Tibial nerve (tissue), 4 donors: ENCODE measurements around the gene PLK2.

ENCODE experiments used
- EP300 ChIP-seq, 2 donors: sonication (generic); formaldehyde crosslinking; IDR thresholded peaks; one replicate each; pipeline ENCODE4 v1.6.1; 2017; ENCODE audit warnings: antibody characterized with exemption in 2 of 2, mild to moderate bottlenecking in 1 of 2
- POLR2A ChIP-seq, 2 donors: fragments of 450-650 bp; IDR thresholded peaks; one replicate each; pipeline ENCODE4 v1.6.1; 2017; ENCODE audit warnings: antibody characterized with exemption in 2 of 2, mild to moderate bottlenecking in 2 of 2, moderate library complexity in 2 of 2
- TF ChIP-seq, protein P1 (sequence below), 5 experiments: fragments of 200-600 bp in 3 of 5; fragments of 450-650 bp in 2 of 5; sonication (generic) in 3 of 5; IDR thresholded peaks; one replicate each; pipeline ENCODE4 v1.5.1; 2016 to 2019; ENCODE audit warnings: antibody characterized with exemption in 5 of 5, mild to moderate bottlenecking in 3 of 5, moderate library complexity in 2 of 5

DNA sequence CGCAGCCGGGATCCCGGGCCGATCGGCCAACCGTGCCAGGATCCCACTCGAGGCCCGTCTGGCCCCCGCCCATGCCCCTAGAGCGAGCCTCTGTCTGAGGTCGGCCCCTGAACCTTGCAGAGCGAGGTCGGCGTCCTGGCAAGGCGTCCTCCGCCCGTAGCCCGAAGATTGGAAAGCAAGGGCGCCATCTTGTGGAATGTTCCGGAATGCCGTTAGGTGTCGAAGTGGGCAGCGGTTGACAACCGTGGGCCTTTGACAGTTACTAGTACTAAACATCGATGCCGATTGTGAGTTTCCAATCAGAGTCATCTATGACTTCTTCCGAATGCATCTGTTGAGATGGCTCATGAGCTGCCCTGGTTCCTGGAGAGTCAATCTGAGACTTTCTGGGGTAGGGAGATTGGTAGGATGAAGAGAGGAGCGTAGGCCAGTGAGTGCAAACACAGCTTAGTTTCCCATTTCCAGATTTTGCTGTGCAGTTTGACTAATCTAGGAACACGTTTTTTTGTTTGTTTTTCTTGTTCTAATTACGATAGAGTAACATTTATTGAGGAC, 923 bp upstream of the PLK2 start:
- TF ChIP-seq, protein P1, sequence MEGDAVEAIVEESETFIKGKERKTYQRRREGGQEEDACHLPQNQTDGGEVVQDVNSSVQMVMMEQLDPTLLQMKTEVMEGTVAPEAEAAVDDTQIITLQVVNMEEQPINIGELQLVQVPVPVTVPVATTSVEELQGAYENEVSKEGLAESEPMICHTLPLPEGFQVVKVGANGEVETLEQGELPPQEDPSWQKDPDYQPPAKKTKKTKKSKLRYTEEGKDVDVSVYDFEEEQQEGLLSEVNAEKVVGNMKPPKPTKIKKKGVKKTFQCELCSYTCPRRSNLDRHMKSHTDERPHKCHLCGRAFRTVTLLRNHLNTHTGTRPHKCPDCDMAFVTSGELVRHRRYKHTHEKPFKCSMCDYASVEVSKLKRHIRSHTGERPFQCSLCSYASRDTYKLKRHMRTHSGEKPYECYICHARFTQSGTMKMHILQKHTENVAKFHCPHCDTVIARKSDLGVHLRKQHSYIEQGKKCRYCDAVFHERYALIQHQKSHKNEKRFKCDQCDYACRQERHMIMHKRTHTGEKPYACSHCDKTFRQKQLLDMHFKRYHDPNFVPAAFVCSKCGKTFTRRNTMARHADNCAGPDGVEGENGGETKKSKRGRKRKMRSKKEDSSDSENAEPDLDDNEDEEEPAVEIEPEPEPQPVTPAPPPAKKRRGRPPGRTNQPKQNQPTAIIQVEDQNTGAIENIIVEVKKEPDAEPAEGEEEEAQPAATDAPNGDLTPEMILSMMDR (IDR thresholded peaks at IDR 0.05): peak; percentile 62 to 76 (median 75)
- TF ChIP-seq POLR2A (IDR thresholded peaks at IDR 0.05) (no peak), EP300 (IDR thresholded peaks at IDR 0.05) (peak in 1 of 2 donors; percentile 46)
